Activated T-cell treated with anti-CD3 and anti-CD28 coated beads, Interleukin-2, amount 50 U/mL, for 1 hour (primary cell): Measurements from ENCODE around the gene MYL12B.

Experiments
- DNase-seq: peaks from one replicate; pipeline ENCODE4 v3.0.0-alpha.2; 2020

The MYL12B gene

DNA sequence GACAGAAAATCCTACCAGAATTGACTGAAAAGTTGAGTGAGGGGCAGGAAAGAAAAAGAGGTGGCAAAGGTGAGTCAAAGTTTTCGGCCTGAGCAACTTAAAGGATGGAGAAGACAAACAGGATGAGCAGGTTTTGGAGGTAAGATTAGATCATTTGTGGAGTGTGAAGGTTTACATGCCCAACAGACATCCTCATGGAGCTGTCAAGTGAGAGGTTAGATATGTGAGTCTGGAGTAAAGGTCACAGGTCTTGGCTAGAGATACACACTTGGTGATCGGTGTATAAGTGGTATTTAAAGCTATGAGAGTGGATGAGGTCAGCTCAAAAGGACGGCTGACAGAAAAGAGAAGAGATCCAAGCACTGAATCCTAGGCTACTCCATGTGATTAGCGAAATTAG, 25.5 kb upstream of the MYL12B start:
- no peak for DNase-seq

DNA sequence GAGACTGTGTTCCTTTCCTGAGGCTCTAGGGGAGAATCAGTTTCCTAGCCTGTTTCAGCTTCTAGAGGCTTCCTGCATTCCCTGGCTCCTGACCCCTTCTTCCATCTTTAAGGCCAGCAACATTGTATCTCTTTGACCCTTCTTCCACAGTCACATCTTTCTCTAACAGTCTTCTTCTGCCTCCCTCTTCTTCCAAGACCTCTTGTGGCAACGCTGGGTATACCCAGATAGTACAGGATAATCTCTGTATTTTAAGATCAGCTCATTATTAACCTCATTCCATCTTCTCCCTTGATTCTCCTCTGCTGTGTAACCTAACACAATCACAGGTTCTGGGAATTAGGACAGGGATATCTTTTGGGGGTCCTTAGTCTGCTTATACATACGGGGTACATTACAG, 23.2 kb upstream of the MYL12B start:
- DNase-seq: no peak

GRCh38 chr18:3245185-3245564, 16.8 kb upstream of the MYL12B start:
- no peak for DNase-seq

DNA sequence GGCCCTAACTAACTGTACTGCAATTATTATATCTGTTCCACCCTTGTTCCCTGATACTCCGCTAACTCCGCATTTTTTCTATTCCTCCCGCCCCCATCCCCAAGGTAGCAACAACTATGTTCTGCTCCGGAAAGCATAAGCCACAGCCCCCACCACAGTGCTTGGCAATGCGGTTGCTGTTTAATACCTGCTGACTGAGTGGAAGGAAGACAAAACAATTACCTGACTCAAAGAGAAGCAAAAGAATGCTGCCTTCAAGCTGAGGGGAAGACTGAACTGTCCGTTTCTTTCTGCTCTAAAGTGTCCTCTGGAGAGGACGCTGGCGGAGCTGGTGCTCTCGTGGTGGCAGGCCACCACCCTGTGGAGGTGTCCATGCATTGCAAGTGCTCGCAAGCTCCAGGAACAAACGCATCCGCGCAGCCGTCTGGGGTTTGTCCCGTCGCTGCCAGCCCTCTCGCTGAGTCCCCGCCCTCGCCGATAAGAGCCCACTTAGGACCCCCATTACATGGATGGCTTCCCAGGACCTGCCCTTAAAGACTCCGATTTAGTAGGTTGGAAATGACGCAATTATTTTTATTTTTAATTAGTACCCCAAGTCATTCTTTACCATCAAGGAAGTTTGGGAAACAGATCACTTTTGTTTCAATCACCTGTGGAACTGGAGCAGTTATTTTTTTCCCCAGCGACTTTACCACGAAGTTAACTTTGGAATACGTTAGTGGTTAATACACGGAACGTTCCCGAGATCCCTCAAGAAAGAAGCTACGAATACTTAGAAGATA, 15.9 kb upstream of the MYL12B start:
- peak; percentile 77 for DNase-seq

DNA sequence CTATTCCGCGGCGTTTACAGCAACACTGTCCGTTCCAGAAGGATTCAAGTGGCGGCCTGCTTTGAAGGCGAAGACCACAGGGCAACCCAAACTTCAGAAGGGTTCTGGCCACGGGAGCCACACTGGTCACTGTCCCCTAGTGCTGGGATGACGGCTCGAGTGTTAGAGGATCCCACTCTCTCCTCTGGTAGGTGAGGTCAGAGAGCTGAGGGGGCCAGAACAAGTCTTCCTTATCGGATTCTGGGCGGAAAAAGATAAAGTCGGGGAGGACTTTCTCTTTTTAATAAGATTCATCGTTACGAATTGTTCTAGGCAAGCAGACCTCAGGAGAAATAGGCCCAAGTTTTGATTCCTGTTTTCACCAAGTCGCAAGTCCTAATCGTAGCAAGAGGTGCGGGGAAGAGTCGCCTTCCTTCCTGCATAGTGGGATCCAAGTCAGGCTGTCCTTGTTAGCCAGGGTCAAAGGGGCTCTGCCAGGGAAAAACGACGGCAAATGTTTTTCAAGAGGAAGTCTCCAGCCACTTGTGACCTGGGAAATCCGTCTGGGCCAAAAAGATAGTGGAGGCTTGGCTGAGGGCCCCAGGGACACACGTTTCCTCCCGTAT, 15.2 kb upstream of the MYL12B start:
- peak; percentile 36 for DNase-seq

DNA sequence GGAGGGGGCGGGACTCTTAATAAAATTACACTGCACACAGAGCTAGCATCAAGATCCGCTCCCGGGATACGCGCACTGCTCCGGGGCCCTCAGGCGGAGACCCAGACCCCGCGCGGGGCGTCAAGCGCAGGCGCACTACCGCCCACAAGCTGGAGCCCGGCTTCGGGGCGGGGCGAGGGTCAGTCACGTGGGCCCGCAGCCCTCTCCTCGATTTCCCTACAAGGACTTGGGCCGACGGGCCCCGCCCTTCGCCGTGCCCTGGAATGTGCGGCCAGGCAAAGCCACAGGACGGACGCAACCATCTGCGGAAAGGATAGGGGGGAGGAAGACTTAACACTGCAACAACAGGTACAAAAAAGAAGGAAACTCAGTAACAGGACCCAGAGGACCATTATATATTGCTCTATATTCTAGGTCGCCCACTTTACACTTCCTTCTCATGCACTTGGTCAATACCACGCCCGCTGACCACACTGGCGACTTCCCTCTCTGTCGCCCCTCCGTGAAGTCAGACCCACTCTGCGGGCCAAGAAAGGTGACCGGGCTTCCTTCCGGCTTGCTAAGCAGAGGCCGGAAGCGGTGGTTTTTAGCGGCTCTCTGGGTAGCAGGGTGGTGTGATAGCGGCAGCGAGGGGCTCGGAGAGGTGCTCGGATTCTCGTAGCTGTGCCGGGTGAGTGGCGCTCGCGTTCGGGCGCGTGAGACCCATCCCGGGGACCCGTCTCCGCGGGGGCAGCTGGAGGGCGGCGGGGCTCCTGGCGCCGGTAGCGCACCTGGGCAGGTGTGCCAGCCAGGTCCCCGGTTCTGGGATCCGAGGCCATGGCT, 14.5 kb upstream of the MYL12B start, which contains the start of gene MYL12A:
MYL12A (plus strand) TSS at position 562 of the 822 bp plus-strand sequence. CDS start 5,447 bp downstream, outside the sequence.
- DNase-seq: peak; percentile 90

GRCh38 chr18:3248062-3248657, 13.8 kb upstream of the MYL12B start:
- no peak for DNase-seq

GRCh38 chr18:3248658-3249359, 13.1 kb upstream of the MYL12B start:
- no peak for DNase-seq

DNA sequence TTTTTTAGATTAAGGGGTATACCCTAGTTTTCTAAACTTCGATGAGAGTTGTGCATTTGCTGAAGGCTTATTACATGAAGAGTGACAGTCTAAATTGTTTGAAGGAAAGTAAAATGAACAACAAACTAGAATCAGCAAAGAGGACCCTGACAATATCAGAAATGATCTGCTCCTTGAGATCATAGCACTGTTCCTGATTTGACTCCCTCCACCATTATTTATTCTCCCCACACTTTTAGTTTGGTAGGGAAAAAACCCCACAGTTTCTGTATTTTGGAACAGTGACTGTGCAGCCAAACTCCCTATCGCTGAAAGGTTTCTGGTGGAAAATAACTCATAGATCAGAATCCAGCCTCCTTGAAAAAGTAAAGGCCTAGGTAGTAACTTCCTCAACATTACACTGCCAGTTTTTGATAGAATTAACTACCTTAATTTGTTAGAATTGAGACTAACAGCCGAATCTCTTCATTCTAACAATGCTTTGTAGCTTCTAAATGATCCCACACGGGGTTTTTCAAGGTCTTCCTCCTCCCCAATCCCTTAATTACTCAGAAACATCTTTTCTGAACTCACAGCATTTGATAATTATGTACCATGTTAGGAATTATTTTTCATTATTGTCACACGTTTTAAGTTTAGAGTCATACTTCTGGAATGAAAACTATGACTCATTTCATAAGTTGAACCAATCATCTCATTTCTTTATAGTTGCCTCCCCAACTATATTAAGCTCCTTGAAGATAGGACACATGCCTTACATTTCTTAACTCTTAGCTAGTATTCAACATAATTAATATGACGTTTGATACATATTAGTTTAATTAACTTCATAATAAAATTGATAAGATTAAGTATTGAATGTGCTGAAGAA, 11.5 kb upstream of the MYL12B start:
- DNase-seq: no peak

- DNase-seq: no peak
These were observed 10.5 kb upstream of the MYL12B start for GRCh38 chr18:3251249-3251962.

GRCh38 chr18:3251963-3252277, 10.0 kb upstream of the MYL12B start:
- no peak for DNase-seq

DNA sequence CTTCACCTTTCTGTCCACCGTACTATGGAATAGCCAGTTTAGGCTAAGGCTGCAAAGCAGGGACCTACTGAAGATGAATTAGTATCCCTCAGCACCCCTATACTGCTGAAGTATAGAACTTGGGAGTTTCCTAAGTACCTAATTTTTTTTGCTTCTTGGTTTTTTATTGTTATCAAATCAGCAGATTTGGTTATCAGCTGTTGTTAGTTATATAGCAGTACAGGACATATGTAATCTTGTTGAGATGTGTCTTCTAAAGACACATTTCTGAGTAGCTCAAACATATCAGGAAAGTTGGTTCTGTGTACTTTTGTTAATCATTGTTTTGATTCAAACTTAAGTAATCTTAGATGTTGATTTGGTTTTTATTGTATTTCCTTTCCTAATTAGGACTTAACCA, 9.1 kb upstream of the MYL12B start:
- no peak for DNase-seq

DNA sequence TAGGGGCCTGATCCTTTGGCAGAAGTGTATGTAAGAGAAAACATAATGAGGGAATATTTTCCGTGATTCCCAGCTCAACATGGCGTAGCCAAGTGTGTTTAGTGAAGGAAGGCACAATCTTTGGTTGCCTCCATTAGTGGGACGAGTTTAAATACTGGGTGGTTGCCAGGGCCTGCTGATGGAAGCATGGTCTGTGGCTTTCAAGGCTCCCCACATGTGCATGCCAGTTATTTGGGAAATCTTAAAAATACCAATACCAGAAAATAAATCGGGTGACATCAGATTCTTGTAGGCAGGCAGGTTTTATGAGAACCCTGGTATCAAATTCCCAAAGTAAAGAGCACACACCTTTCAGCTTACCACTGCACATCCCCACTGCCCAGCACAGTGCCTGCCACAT, 7.2 kb upstream of the MYL12B start:
- DNase-seq: no peak

GRCh38 chr18:3255611-3256165, 6.2 kb upstream of the MYL12B start:
- no peak for DNase-seq

DNA sequence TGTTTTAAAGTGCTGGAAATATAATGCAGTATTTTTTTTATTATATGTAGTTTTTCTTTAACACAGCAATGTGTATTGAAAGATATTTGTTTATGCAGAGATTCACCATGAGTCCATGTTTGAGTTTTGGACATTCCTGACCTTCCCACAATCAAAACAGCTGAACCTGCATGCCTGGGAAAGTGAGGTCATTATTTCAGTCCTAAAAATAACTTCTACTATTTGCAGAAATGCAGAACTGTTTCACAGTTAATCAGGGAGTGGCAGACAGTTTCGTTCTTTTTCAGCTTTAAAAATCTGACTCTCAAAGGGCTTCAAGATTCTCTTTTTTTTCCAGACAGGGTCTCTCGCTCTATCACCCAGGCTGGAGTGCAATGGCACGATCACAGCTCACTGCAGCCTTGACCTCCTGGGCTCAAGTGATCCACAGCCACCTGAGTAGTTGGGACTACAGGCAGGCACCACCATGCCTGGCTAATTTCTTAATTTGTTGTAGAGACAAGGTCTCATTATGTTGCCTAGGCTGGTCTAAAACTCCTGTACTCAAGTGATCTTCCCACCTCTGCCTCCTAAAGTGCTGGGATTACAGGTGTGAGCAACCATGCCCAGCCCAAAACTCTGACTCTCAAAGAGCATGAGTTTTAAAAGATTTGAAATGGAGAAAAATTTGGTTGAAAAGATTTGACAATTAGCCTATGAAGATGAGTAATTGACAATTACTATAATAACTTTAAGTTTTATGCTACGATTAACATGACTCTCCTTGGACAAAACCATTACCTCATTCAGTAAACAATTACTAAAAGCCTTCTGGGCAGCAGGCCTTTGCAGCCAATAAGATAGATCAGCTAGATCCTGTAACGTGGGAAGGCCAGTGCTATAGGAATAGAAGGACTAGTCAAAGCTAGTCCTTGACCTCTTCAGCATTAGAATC, 5.0 kb upstream of the MYL12B start:
- no peak for DNase-seq

- DNase-seq: no peak
These were observed 4.3 kb upstream of the MYL12B start for GRCh38 chr18:3257627-3258120.

- DNase-seq: no peak
These were observed 949 bp upstream of the MYL12B start for GRCh38 chr18:3260995-3261372.

GRCh38 chr18:3262234-3263131, 550 bp downstream of the MYL12B start:
- DNase-seq: no peak
